Measurements from ENCODE around the gene MATR3.
A peak's percentile ranks its signal among the peaks of the same experiment; 100 is the strongest.
"Not testable (repeated sequence)": the region's sequence is repeated elsewhere in the genome, so short reads cannot be mapped to it uniquely, and the experiment has no call there.

The MATR3 gene

DNA sequence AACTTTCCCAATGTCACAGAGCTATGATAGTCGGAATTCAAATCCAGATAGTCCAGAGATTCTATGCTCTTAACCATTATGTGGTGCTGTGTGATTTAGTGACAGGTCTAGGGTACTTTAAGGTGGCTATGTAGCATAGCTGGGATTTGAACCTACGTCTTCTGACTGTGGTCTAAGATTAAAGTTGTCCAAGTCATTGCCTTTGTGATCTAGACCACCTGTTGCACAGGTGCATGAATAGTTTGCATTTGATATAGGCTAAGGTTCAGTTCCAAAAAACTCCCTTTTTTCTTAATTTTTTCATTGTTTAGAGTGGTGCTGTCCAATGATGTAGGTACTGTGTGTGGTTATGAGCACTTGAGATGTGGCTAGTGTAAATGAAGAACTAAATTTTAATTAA, 50.6 kb downstream of the MATR3 start:
- Histone ChIP-seq H3K79me2 (ENCODE audit: insufficient read depth, low read length) (peaks cover 67% of the 10 kb centered on the region), H3K27me3 (ENCODE audit: low read length) (no peaks in the 10 kb centered on the region), H3K27ac (ENCODE audit: low read depth, low read length) (no peak overlapping the region), H3K36me3 (ENCODE audit: low read length) (no peaks in the 10 kb centered on the region; the same call in 1 of the 2 replicates), H3K9me3 (ENCODE audit: insufficient read depth, low read length) (no peaks in the 10 kb centered on the region), H3K4me2 (ENCODE audit: low read depth, low read length, poor library complexity, severe bottlenecking) (peak overlapping the region; percentile 98), H3K9me2 (replicated peaks; ENCODE audit: insufficient read depth, low read length) (no peaks in the 10 kb centered on the region), H2AFZ (ENCODE audit: low read depth, low read length, severe bottlenecking) (no peak overlapping the region), H4K20me1 (ENCODE audit: low read depth, low read length) (0 out of 2 replicates have a peak, but pooled peaks cover 3% of the 10 kb centered on the region), H3K4me3 (ENCODE audit: insufficient read depth, low read length, poor library complexity, severe bottlenecking) (no peak overlapping the region), H3F3A (ENCODE audit: insufficient read depth) (peaks cover 21% of the 10 kb centered on the region), H3K9ac (ENCODE audit: low read length) (no peak overlapping the region)
- TF ChIP-seq CTCF (IDR thresholded peaks at IDR 0.05; ENCODE audit: insufficient read depth, low read length, poor library complexity, severe bottlenecking) = no peak
- no peak for TF ChIP-seq EZH2phosphoT487 (conservative IDR thresholded peaks at IDR 0.05; ENCODE audit: low read length)

DNA sequence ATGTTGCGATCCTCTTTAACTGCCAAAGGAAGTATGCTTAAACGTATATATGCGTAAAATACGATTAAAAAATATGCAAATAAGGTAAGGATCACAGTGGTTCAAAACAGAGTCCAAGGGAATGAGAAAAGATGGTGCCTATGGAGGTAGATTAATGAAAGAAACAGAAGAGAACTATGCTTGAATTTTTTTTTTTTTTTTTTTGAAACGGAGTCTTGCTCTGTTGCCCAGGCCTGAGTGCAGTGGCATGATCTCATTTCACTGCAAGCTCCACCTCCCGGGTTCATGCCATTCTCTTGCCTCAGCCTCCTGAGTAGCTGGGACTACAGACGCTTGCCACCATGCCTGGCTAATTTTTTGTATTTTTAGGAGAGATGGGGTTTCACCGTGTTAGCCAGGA, 51.9 kb downstream of the MATR3 start:
- H3K9me2 ChIP-seq (replicated peaks; ENCODE audit: insufficient read depth, low read length); H4K20me1 ChIP-seq (ENCODE audit: low read depth, low read length); H2AFZ ChIP-seq (ENCODE audit: low read depth, low read length, severe bottlenecking); H3K4me2 ChIP-seq (ENCODE audit: low read depth, low read length, poor library complexity, severe bottlenecking); H3K9ac ChIP-seq (ENCODE audit: low read length); H3K9me3 ChIP-seq (ENCODE audit: insufficient read depth, low read length); H3K27ac ChIP-seq (ENCODE audit: low read depth, low read length); H3K4me3 ChIP-seq (ENCODE audit: insufficient read depth, low read length, poor library complexity, severe bottlenecking); H3K27me3 ChIP-seq (ENCODE audit: low read length); H3K36me3 ChIP-seq (ENCODE audit: low read length): not testable (repeated sequence)
- Histone ChIP-seq H3F3A (ENCODE audit: insufficient read depth) (peaks cover 11% of the 10 kb centered on the region), H3K79me2 (ENCODE audit: insufficient read depth, low read length) (peaks cover 80% of the 10 kb centered on the region)

DNA sequence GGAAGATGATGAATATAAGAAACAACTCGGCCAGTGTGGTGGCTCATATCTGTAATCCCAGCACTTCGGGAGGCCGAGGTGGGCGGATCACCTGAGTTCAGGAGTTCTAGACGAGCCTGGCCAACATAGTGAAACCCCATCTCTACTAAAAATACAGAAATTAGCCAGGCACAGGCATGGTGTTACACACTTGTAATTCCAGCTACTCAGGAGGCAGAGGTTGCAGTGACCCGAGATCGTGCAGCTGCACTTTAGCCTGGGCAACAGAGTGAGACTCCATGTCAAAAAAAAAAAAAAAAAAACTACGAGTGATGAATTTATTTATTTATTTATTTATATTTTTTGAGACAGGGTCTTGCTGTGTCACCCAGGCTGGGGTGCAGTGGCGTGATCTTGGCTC, 54.3 kb downstream of the MATR3 start:
- not testable (repeated sequence) for H3K36me3 ChIP-seq (ENCODE audit: low read length); H3K9me3 ChIP-seq (ENCODE audit: insufficient read depth, low read length); H4K20me1 ChIP-seq (ENCODE audit: low read depth, low read length); H2AFZ ChIP-seq (ENCODE audit: low read depth, low read length, severe bottlenecking); H3F3A ChIP-seq (ENCODE audit: insufficient read depth); H3K27me3 ChIP-seq (ENCODE audit: low read length); H3K4me2 ChIP-seq (ENCODE audit: low read depth, low read length, poor library complexity, severe bottlenecking); H3K9ac ChIP-seq (ENCODE audit: low read length); H3K9me2 ChIP-seq (replicated peaks; ENCODE audit: insufficient read depth, low read length); H3K4me3 ChIP-seq (ENCODE audit: insufficient read depth, low read length, poor library complexity, severe bottlenecking); H3K27ac ChIP-seq (ENCODE audit: low read depth, low read length)
- H3K79me2 ChIP-seq (ENCODE audit: insufficient read depth, low read length) = peaks cover 98% of the 10 kb centered on the region

DNA sequence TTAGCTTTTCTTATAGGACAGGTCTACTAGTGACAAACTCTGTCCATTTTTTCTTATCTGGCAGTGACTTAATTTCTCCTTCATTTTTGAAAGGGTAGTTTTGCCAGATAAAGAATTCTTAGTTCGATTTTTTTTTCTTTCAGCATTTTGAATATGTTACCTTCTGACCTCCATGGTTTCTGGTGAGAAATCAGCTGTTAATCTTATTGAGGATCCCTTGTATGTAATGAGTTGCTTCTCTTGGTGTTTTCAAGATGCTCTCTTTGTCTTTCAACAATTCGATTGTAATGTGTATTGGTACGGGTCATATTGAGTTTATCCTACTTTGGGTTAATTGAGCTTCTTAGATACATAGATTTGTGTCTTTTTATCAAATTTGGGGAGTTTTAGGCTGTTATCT, 60.6 kb downstream of the MATR3 start:
- H3K4me2 ChIP-seq (ENCODE audit: low read depth, low read length, poor library complexity, severe bottlenecking) = no peak overlapping the region
- TF ChIP-seq EZH2phosphoT487 (conservative IDR thresholded peaks at IDR 0.05; ENCODE audit: low read length) = no peak
- TF ChIP-seq CTCF (IDR thresholded peaks at IDR 0.05; ENCODE audit: insufficient read depth, low read length, poor library complexity, severe bottlenecking) = no peak
- H3K27ac ChIP-seq (ENCODE audit: low read depth, low read length) = no peak overlapping the region
- peaks cover 100% of the 10 kb centered on the region for H3K79me2 ChIP-seq (ENCODE audit: insufficient read depth, low read length)
- no peaks in the 10 kb centered on the region for H3K9me2 ChIP-seq (replicated peaks; ENCODE audit: insufficient read depth, low read length)
- 0 out of 2 replicates have a peak, but pooled peaks cover 5% of the 10 kb centered on the region for H3F3A ChIP-seq (ENCODE audit: insufficient read depth)
- no peak overlapping the region for H3K9ac ChIP-seq (ENCODE audit: low read length)
- no peak overlapping the region for H2AFZ ChIP-seq (ENCODE audit: low read depth, low read length, severe bottlenecking)
- no peaks in the 10 kb centered on the region for H3K9me3 ChIP-seq (ENCODE audit: insufficient read depth, low read length)
- peaks cover 11% of the 10 kb centered on the region; the same call in 1 of the 2 replicates for H4K20me1 ChIP-seq (ENCODE audit: low read depth, low read length)
- no peaks in the 10 kb centered on the region for H3K27me3 ChIP-seq (ENCODE audit: low read length)
- no peaks in the 10 kb centered on the region for H3K36me3 ChIP-seq (ENCODE audit: low read length)
- H3K4me3 ChIP-seq (ENCODE audit: insufficient read depth, low read length, poor library complexity, severe bottlenecking) = no peak overlapping the region

DNA sequence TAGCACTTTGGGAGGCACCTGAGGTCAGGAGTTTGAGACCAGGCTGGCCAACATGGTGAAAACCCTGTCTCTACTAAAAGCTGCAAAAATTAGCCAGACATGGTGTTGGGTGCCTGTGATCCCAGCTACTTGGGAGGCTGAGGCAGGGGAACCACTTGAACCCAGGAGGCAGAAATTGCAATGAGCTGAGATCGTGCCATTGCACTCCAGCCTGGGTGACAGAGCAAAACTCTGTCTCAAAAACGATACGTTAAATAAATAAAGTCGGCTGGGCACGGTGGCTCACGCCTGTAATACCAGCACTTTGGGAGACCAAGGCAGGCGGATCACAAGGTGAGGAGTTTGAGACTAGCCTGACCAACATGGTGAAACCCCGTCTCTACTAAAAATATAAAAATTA, 62.4 kb downstream of the MATR3 start:
- H3K27ac ChIP-seq (ENCODE audit: low read depth, low read length) = not testable (repeated sequence)

More for the DNA sequence above, 62.4 kb downstream of the MATR3 start:
- H3K27me3 ChIP-seq (ENCODE audit: low read length); H3K9me3 ChIP-seq (ENCODE audit: insufficient read depth, low read length); H3K9me2 ChIP-seq (replicated peaks; ENCODE audit: insufficient read depth, low read length); H3F3A ChIP-seq (ENCODE audit: insufficient read depth); H2AFZ ChIP-seq (ENCODE audit: low read depth, low read length, severe bottlenecking); H3K4me2 ChIP-seq (ENCODE audit: low read depth, low read length, poor library complexity, severe bottlenecking); H4K20me1 ChIP-seq (ENCODE audit: low read depth, low read length); H3K4me3 ChIP-seq (ENCODE audit: insufficient read depth, low read length, poor library complexity, severe bottlenecking); H3K36me3 ChIP-seq (ENCODE audit: low read length); H3K9ac ChIP-seq (ENCODE audit: low read length): not testable (repeated sequence)
- peaks cover 97% of the 10 kb centered on the region for H3K79me2 ChIP-seq (ENCODE audit: insufficient read depth, low read length)
